Muscle layer of colon (tissue), 2 donors: ENCODE results near the gene KIF22.
"Not testable (repeated sequence)": the region's sequence is repeated elsewhere in the genome, so short reads cannot be mapped to it uniquely, and the experiment has no call there.

Experiments
- H3K27ac ChIP-seq: one replicate; pipeline ENCODE4 v1.7.0; 2013; ENCODE audit warnings: low read depth, mild to moderate bottlenecking, low read length, moderate library complexity
- H3K27me3 ChIP-seq, 2 donors: one replicate each; pipeline ENCODE4 v1.7.0; 2013; ENCODE audit warnings: low read length in 2 of 2, mild to moderate bottlenecking in 2 of 2; ENCODE audit not compliant: insufficient read depth in 2 of 2, control insufficient read depth in 1 of 2
- H3K36me3 ChIP-seq: one replicate; pipeline ENCODE4 v1.7.0; 2013; ENCODE audit warnings: mild to moderate bottlenecking, low read length; ENCODE audit not compliant: insufficient read depth
- H3K4me1 ChIP-seq: one replicate; pipeline ENCODE4 v1.7.0; 2013; ENCODE audit warnings: mild to moderate bottlenecking, low read length; ENCODE audit not compliant: insufficient read depth
- H3K4me3 ChIP-seq, 2 donors: one replicate each; pipeline ENCODE4 v1.7.0; 2013; ENCODE audit warnings: low read length in 2 of 2, low read depth in 1 of 2, mild to moderate bottlenecking in 1 of 2, moderate library complexity in 1 of 2
- H3K9ac ChIP-seq: one replicate; pipeline ENCODE4 v1.7.0; 2013; ENCODE audit warnings: low read length
- H3K9me3 ChIP-seq: one replicate; pipeline ENCODE4 v1.7.0; 2013; ENCODE audit warnings: mild to moderate bottlenecking, low read length
- donor health status: abdominal sarcoma.
- donor health status: Adenocarcinoma of cecum.

Gene KIF22

GRCh38 chr16:29820730-29821642 lies 30.4 kb downstream of the KIF22 start:
- peaks cover 66% of the 10 kb centered on the region for H3K4me1 ChIP-seq
- peaks cover 19% of the 10 kb centered on the region for H3K36me3 ChIP-seq
- peak overlapping the region; percentile 92 to 96 for H3K4me3 ChIP-seq
- no peaks in the 10 kb centered on the region for H3K27me3 ChIP-seq
- peak overlapping the region; percentile 94 for H3K9ac ChIP-seq
- no peaks in the 10 kb centered on the region for H3K9me3 ChIP-seq
- H3K27ac ChIP-seq, result peak overlapping the region; percentile 99

- Histone ChIP-seq H3K4me3 (peak overlapping the region; percentile 92 to 96), H3K9ac (peak overlapping the region; percentile 94), H3K4me1 (peaks cover 69% of the 10 kb centered on the region), H3K27me3 (no peaks in the 10 kb centered on the region), H3K9me3 (no peaks in the 10 kb centered on the region), H3K36me3 (peaks cover 19% of the 10 kb centered on the region), H3K27ac (peak overlapping the region; percentile 99)
Measured at GRCh38 chr16:29821643-29822115, 31.1 kb downstream of the KIF22 start.

- Histone ChIP-seq H3K4me1 (peaks cover 56% of the 10 kb centered on the region), H3K9ac (peak overlapping the region; percentile 1), H3K9me3 (no peaks in the 10 kb centered on the region), H3K27ac (no peak overlapping the region), H3K27me3 (no peaks in the 10 kb centered on the region), H3K36me3 (peaks cover under 1% of the 10 kb centered on the region), H3K4me3 (peak overlapping the region in 1 of 2 donors; percentile 25)
Measured at GRCh38 chr16:29824589-29825144, 34.1 kb downstream of the KIF22 start.

GRCh38 chr16:29825145-29826044 lies 34.8 kb downstream of the KIF22 start:
- Histone ChIP-seq H3K4me1 (peaks cover 57% of the 10 kb centered on the region), H3K36me3 (peaks cover under 1% of the 10 kb centered on the region), H3K27ac (peak overlapping the region; percentile 39), H3K4me3 (peak overlapping the region in 1 of 2 donors; percentile 25), H3K27me3 (no peaks in the 10 kb centered on the region), H3K9ac (peak overlapping the region; percentile 1), H3K9me3 (no peaks in the 10 kb centered on the region)

- Histone ChIP-seq H3K4me3 (no peak overlapping the region), H3K4me1 (peaks cover 53% of the 10 kb centered on the region), H3K9me3 (no peaks in the 10 kb centered on the region), H3K9ac (no peak overlapping the region), H3K27ac (no peak overlapping the region), H3K36me3 (peaks cover 10% of the 10 kb centered on the region), H3K27me3 (no peaks in the 10 kb centered on the region)
Measured at GRCh38 chr16:29826342-29826695, 35.8 kb downstream of the KIF22 start.

GRCh38 chr16:29830774-29831173 lies 40.2 kb downstream of the KIF22 start:
- Histone ChIP-seq H3K4me3 (no peak overlapping the region), H3K9ac (no peak overlapping the region), H3K27me3 (no peaks in the 10 kb centered on the region), H3K4me1 (peaks cover 15% of the 10 kb centered on the region), H3K27ac (no peak overlapping the region), H3K36me3 (peaks cover 37% of the 10 kb centered on the region), H3K9me3 (no peaks in the 10 kb centered on the region)

GRCh38 chr16:29831490-29831889 lies 40.9 kb downstream of the KIF22 start:
- Histone ChIP-seq H3K27me3 (no peaks in the 10 kb centered on the region), H3K4me1 (peaks cover 10% of the 10 kb centered on the region), H3K9me3 (no peaks in the 10 kb centered on the region), H3K4me3 (no peak overlapping the region), H3K9ac (no peak overlapping the region), H3K36me3 (peaks cover 40% of the 10 kb centered on the region), H3K27ac (no peak overlapping the region)

GRCh38 chr16:29833219-29833618 lies 42.7 kb downstream of the KIF22 start:
- not testable (repeated sequence) for H3K9me3 ChIP-seq, H3K27ac ChIP-seq, H3K9ac ChIP-seq, H3K4me1 ChIP-seq, H3K4me3 ChIP-seq, H3K27me3 ChIP-seq
- peaks cover 56% of the 10 kb centered on the region for H3K36me3 ChIP-seq

- Histone ChIP-seq H3K9ac (no peak overlapping the region), H3K27ac (no peak overlapping the region), H3K4me1 (peaks cover 10% of the 10 kb centered on the region), H3K4me3 (no peak overlapping the region), H3K27me3 (no peaks in the 10 kb centered on the region), H3K36me3 (peaks cover 62% of the 10 kb centered on the region), H3K9me3 (no peaks in the 10 kb centered on the region)
Measured at GRCh38 chr16:29834079-29834478, 43.5 kb downstream of the KIF22 start.

- Histone ChIP-seq H3K36me3 (peaks cover 69% of the 10 kb centered on the region), H3K9me3 (no peaks in the 10 kb centered on the region), H3K27ac (no peak overlapping the region), H3K4me1 (no peaks in the 10 kb centered on the region), H3K9ac (no peak overlapping the region), H3K4me3 (no peak overlapping the region), H3K27me3 (no peaks in the 10 kb centered on the region)
Measured at GRCh38 chr16:29835926-29836325, 45.4 kb downstream of the KIF22 start.

GRCh38 chr16:29836623-29837022 lies 46.1 kb downstream of the KIF22 start:
- H3K27me3 ChIP-seq, result no peaks in the 10 kb centered on the region
- no peak overlapping the region for H3K9ac ChIP-seq
- H3K36me3 ChIP-seq, result peaks cover 68% of the 10 kb centered on the region
- H3K27ac ChIP-seq, result no peak overlapping the region
- H3K4me1 ChIP-seq, result no peaks in the 10 kb centered on the region
- H3K9me3 ChIP-seq, result no peaks in the 10 kb centered on the region
- H3K4me3 ChIP-seq, result no peak overlapping the region
